Ureter (tissue), 1 donor: ENCODE measurements around the gene ZBTB16. TPM values are rescaled to one million over a fixed set of nuclear protein-coding genes. Genes with fewer than 3 reads are reported as not detected.

Experiments
- DNase-seq: peaks from one replicate; pipeline ENCODE4 v3.0.0-alpha.2; 2020; ENCODE audit warnings: low spot score
- total RNA-seq: library from RNA; stranded (reverse); gene quantifications from one replicate; pipeline ENCODE4 v1.2.4, GENCODE V29; 2023
- donor health status: DM: yes; HTN: yes; CAD: no.

Gene ZBTB16
- total RNA-seq, 1 donor from 2014 or later: 166 TPM

DNA sequence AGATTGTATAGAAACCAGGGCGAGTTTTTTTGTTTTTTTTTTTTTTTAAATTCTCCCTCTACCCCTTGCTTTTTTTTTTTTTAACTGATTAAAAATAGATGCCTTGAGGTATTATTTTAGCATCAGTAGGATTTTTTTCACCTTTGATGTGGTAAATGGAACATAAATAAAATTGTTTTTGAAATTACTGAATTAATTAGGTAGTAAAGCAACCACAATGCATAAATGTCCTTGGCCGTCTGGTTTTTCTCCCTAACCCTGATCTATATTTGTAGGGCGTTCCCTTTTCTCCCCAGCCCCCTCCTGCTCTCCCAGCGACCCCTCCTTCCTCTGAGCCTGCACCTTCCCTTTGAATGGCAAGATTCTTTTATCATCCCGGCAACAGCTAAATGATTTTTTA is 107.8 kb downstream of the ZBTB16 start:
- DNase-seq: no peak

DNA sequence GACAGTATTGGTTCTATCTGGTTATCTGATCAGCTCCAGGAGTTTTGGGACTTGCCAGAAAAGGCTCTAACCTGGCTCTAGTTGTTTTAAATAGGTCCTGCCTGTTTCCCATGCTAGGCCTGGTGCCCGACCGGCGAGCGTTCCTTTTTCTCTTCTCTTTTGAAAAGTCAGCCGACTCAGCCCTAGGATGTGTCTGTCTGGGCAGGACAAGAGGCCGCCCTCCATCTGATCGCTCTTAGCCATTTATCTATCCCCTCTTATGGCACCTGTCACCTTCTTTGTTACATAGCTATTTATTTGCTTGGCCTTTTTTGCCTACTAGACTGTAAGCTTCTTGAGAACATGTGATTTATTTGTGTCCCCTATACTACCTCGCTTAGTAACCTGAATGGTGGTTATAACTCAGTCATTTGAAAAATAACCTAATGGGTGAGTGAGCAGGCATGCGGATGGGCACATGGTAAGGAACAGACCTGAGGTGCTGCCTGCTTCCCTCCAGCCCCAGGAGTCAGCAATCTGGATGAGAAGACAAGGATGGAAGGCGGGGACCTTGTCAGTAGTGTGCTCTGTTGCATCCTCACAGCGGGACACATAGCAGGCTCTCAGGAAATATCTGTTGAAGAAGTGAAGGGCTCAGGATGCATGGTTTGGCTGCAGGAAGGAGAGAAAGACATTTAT is 108.4 kb downstream of the ZBTB16 start:
- DNase-seq: no peak

DNA sequence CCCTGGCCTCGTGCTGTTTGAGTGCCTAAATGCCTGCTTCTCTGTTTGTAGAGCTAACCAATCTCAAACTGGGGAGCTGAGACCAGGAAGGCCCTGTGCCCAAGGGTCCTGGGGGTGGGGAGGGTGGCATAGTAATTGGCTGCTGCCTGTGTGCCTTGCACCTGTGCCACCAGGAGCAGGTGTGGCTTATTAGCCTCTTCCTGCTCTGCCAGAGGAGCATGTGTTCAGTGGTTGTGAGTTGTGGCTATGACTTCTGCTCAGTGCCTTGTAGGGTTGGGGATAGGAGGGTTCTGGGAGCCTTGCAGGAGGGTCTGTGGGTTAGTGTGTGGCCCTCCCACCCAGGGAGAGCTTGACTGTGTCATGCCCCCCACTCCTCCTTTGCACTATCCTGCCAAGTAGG is 109.2 kb downstream of the ZBTB16 start:
- DNase-seq: no peak

DNA sequence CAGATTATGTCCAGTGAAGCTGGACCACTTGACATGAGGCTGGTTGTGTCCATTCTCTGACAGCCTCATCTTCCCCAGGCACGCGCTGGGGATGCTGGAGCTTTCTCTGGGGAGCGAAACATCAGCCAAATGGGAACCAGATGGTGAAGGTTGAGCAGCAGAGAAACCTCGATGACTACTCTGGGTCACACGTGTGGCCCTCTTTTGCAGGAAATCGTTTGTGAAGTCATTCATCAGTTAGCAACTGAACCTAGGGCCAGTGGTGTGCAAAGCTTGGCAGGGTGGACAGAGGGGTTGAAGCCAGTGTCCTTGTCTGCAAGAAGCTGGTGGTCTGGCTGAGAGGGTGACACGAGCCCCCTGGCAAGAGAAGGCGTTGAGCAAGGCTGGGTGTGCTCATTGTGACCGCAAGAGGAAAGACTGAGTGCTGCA is 109.8 kb downstream of the ZBTB16 start:
- DNase-seq: no peak

DNA sequence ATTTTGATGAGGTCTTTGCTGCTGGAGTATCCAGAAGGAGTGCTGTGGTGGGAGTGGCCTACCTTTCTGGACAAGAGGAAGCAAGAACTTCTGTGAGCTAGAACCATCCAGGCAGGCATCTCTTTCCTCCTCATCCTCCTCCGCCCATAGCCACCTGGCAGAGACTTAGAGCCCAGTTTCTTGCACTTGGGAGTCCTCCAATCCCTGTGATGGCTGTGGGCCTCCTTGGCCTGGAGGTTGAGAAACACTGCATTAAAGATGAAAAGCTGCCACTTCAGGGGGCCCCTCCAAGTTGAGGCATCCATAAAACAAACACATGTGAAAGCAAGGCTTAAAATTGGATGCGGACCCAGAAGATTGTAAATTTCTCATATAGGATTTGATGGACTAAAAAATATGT is 110.3 kb downstream of the ZBTB16 start:
- DNase-seq: no peak

DNA sequence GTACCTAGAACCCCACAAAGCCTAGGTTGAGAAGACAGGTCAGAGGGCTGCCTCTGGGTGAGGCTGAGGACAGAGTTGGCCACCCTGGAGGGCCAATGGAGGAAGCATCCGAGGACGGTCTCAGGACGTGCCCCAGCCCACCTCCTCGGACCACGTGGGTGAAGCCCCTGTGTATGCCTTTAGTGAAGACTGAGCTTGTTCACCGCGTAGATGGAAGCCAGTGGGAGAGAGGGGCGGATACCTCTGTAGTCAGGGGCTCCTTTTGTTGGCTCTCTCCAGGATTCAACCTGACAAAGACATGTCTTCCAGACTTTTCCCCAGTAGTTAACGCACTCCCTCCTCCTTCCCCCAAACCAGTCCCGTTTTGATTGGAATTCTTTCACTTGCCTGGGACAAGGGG is 110.7 kb downstream of the ZBTB16 start:
- DNase-seq: no peak

DNA sequence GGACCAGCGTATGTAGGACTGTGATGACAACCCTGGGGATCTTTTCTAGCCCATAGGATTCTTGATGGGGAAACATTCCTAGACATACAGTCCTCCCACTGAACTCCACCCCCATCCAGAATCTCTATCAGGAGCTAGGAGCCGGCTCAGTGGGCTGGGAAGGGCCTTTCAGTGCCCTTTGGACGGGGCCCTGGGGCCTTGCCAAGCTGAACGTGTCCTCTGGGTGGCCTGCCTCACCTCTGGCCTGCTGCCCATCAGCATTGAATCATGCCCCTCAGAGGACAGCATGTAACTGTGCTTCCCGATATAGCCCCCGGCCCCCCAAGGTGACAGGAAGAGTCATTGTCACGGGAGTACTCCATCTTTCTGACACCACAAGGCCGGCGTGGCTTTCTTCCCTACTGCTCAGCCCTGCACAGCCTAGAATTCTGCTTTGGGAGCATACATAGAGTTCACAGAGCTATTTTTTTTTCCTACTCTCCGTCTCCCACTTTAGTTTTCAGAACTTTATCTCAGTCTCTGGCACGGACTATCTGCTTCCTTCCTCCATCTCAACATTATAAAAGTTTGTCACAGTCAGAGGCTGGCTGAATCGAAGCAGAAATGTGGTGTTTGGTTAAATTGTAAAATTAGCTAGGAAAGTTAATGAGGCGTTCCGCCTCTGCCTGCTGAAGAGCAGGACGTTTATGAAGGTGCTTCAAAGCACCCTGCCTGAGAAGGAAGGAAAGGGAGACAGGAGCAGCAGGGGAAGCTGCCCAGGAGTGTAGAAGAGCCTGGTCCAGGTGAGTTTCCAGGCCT is 111.9 kb downstream of the ZBTB16 start:
- DNase-seq: peak; percentile 83

DNA sequence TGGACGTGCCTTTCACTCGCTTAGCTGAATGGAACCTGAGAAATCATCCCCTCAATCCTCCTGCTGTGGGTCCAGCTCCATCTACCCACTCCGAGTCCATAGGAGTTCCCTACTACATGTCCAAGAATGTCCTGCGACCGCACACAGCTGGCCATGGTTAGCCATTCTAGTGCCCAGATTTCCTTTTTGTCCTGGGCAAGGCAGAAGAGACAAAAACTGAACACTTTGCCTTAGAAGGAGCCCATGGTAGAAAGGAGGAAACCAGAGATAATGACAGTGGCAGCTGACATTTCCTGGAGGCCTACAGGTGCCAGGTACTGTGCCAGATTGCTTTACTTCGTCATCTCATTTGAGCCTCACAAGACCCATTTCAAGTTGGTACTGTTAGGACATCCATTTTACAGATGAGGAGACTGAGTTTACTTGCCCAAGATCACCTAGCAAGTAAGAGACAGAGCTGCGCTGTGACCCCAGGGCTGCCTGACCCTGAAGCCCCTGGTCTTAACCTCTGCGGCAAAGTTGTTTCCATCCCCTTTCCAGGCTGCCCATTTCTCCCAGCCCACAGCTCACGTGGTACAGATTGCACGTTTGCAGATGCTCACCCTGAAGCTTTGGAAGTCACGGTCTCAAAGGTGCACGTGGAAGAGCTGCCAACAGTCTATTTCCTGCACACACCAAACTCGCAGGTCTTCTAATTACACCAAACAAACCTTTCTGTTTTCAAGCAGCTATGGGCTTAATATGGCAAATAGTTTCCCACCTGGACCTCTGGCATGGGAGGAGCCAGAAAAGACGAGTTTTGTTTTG is 112.7 kb downstream of the ZBTB16 start:
- no peak for DNase-seq

DNA sequence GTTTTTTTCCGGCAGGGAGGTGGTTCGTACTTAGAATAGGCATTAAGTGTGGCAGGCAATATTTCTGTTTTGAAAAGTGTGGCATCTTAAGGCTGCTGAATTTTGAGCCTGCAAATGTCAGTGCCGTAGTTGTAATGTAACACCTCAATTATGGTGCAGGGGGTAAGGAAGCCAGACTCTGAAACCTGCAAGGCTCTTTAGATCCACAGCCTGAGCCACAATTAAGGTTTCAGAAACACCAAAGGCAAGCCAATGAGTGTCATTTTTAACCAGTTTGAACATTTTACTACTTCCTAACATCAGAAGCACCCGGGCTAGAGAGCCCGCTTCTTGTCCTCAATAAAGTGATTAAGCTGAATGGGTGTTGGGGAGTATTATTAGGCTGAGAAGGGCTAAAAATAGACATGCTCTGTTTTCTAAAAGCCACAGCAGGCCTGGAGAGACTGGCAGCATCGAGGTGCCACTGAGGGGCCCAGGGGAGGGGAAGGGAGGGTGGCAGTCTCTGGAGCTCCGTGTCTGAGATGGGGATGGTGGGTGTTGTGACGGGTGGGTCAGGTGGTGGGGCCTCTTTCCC is 113.4 kb downstream of the ZBTB16 start:
- DNase-seq: no peak

DNA sequence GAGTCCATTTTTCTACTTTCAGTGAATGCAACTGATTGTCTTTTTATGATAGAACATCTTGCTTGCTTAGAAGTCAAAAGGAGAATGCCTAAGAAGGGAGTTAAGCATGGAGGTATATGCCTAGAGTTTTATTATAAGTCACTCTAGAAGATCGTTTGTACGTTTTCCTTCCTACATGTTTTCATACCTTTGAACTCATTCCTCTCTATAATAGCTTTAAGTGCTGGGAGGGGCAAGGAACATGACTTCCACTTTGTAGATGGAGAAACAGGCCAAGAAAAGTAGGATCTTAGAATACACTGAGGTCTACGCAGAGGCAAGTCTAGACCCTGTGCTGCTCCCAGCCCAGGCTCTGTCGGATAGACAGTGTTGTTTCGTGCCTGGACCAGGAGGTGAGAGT is 114.3 kb downstream of the ZBTB16 start:
- no peak for DNase-seq

DNA sequence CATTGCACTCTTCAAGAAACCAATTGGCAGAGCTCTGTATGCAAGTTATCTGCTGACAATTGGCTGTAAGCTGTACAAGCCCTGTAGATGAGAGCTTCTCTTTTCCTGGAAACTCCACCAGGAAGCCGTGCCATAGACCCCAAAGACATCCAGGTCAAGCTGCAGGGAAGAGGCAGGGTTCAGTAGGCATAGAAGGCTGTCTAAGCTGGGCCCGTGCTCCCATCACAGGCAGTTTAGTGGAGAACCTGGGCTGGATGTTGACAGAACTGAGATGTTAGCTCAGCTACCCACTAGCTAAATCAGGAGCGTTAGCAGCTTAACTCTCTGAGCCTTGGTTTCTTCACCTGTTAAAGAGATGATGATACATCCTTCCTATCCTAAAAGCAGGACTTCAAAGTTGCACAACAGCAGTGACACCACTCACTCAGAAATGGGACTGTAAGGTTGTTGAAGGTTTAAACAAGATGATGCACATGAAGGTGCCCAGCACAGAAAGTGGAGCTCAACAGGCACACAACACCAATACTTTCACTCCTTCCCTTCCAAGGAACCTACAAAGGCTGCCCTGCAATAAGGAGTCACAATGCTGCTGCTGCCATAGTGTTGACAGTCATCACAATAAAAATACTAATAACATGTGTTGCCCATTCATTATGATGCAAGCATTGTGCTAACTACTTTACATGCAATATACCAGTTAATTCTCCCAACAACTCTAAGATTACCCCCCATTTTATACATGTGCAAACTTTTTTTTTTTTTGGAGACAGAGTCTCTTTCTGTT is 115.4 kb downstream of the ZBTB16 start:
- no peak for DNase-seq

DNA sequence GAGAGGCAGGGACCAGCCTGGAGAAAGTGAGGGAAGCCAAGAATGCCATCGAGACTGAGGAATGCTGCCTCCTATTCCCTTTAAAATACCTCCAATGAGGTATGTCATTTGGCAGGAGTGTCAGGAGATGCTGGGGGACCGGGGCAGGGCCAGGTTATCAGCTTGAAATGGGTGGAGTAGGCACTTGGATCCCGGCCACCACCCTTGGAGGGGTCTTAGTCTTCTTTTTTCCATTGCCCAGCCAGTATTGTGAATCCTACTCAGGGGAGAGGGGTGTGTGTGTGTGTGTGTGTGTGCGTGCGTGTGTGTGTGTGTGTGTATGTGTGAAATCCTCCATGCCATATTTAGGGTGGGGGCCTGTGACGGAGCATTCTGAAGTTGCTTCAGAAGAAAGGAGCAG is 116.2 kb downstream of the ZBTB16 start:
- DNase-seq: no peak

DNA sequence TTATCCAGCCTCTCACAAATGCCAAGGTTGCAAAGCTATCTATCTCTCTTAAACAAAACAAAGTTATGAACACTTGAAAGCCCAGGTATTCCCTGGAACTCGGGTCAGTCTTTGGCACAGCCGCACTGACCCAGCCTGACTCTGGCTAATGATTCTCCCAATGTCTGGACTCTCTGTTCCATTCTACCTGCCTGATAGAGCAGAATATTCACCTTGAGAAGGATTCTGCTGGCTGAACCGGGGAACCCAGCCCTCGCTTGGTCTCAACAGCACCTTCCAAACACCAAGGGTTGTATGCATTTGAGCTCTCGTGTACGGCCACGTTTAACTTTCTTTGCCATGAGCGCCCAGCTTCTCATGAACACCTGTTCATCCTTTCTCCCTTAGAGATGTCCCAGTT is 116.8 kb downstream of the ZBTB16 start:
- DNase-seq: no peak

DNA sequence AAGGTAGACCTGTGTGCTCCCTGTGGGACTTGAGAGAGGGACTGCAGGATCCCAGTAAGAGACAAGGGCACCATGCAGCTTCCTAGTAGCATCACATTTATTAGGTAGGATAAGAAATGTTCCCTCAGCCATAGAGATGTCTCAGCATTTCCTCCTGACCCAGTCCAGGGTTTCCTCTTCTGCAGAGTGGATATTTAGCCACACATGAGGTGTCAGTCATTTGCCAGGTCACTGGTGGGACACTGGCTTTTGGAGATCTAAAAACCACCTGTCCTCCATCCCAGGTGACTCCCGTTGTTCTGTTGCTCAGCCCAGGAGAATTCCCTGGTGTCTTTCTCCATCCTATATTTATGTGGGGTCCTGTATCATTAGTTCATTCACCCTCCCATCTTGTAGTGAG is 119.1 kb downstream of the ZBTB16 start:
- no peak for DNase-seq

DNA sequence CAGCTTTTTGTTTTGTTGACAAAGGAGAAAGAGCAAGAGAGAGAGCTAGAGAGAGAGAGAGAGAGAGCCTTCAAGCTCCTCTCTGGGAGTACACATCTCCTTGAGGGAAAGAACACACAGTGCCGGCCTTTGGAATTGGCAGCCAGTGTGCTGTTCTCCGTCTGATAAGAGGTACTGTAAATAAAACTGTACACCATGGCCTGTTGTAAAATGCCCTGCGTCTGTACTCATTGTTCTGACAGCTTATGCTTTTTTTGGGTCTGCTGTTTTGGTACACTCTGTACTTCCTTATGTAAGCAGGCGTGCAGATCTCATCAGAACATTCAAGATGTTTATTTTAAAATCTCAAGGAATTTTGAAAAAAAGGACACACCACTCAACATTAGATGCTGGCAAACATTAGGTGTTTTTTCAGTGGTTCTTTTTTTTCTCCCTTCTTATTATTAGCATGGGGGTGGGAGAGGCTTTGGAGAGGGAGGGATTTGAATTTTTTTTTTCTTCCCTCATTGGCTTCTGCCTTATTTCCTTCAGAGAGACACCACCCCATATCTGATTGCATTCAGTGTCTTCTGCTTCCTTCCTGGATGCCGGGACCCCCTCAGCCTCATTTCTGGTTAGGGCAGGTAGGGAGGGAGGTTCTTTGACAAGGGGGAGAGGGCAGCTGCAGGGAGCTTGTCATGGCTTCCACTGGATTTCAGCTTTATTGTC is 119.9 kb downstream of the ZBTB16 start:
- DNase-seq: peak; percentile 86

DNA sequence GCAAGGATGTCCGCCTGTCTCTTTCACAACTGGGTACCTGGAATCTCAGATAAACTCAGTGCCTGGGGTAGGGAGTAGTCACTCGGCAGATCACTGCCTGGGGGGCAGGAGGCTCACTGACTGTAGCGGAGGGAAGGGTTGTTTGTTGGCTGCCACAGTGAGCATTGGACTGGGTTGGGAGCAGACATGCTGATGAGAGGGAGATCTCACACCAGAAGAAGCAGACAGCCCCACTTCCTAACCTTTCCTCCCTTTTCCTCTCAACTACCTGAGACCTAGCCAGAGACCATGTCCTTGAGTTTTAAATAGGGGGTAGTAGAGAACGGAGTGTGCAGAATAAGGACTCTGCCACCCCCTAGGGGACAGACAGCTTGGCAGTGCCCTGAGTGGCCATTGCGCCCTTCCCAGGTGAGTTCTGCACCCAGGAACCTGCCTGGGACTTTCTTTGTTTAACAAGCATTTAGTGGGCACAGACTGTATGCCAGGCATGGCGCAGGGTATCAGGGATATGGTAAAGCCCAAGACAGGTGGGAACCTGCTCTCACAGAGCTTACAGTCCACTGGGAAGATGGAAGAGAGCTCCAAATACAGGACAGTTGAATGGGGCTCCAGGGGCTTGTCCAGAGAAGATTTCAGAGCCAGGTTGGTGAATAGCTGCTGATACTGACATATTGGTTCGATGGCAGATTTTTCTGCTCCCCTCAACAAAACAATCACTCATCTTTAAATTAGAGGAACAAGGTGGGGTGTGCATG is 121.0 kb downstream of the ZBTB16 start:
- DNase-seq: no peak

DNA sequence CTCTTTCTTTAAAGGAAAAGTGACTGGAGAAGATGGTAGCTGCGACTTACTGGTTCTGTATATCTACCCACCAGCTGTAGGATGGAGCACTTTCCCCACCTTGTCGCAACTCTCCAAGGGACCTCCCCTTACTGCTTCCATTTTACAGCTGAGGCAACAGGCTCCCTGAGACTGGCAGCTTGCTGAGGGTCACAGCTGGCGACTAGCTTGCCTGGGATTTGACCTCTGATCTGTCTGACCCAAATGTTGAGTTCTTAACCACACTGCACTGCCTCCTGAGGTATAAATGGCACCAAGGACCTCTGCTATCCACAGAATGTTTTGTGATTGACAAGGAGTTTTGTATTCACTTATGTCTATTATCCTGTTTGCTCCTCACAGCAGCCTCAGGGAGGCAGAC is 121.7 kb downstream of the ZBTB16 start:
- DNase-seq: no peak

DNA sequence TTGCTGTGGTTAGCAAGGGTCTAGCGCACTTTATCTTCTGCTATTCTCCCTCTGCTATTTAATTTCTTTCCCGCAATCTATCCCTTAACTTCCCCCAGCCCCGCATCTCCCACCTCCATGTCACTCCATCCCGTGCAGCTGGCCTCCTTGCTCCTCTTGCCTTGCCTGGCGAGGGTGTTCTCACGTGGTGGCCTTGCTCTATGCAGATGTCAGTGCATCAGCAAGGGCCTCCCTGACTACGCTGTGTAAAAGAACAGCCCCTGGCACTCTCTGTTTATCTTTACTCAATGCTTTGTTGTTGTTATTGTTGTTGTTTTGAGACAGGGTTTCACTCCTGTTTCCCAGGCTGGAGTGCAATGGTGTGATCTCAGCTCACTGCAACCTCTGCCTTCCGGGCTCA is 122.2 kb downstream of the ZBTB16 start:
- DNase-seq: no peak

DNA sequence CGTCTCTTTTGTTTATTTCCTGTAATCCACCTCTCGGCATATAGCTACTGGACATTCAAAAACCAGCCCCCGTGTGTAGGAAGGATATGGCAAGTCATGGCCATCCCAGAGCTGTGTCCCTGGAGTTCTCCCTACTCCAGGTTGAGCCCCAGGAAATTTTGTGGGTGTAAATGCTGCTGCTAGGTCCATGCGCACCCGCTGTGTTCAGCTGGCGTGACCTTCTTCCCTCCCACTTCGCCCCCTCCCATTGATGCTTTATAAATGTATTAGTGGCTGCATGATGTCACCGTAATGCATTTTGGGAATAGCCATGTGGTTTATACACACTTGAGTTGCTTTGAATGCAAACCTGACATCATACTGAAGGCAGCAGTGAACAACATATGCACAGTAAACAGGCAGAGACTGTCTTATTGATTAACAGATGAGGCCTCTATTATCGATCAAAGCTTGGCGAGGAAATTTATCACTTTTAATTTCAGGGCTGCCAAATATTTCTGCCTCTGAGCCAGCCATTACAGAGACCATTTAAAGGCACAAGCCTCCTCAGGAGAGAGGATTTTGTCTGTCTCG is 123.0 kb downstream of the ZBTB16 start:
- DNase-seq: no peak

DNA sequence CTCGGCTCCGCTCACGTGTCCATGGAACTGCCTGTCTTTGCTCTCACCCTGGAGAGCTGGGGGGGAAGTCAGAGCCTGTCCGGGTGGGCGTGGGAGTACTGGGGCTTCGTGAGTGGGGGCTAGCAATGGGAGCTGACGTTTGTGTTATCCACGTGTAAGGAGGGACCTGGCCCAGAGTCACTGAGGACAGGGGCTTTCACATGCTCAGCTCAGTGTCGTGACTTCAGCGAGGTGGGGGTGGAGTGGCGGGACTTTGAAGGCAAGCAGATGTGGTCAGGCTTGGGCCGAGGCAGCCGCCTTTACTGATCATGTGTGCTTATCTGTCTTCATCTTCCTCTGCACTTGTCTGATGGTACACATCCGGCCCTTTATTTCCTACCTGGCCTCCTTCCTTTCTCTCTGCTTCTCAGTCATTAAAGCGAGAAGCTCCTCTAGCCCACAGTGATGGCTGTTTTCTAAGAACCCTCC is 123.6 kb downstream of the ZBTB16 start:
- no peak for DNase-seq
